Sigmoid colon (tissue), 4 donors: ENCODE results near the gene PERM1.

ENCODE experiments used
- CTCF ChIP-seq, 4 experiments: fragments of 450-650 bp in 3 of 4; fragments of 200-600 bp in 1 of 4; IDR thresholded peaks; one replicate each; pipeline ENCODE4 v1.5.1; 2016 to 2019; ENCODE audit warnings: antibody characterized with exemption in 4 of 4, mild to moderate bottlenecking in 3 of 4, moderate library complexity in 2 of 4
- EP300 ChIP-seq, 4 donors: sonication (generic); formaldehyde crosslinking; IDR thresholded peaks; one replicate each; pipeline ENCODE4 v1.6.1; 2017; ENCODE audit warnings: antibody characterized with exemption in 4 of 4
- POLR2A ChIP-seq, 2 donors: fragments of 450-650 bp; IDR thresholded peaks; one replicate each; pipeline ENCODE4 v1.6.1; 2016; ENCODE audit warnings: antibody characterized with exemption in 2 of 2, mild to moderate bottlenecking in 2 of 2, moderate library complexity in 2 of 2
- POLR2AphosphoS5 ChIP-seq, 4 donors: sonication (generic); formaldehyde crosslinking; IDR thresholded peaks; one replicate each; pipeline ENCODE4 v1.6.1; 2017; ENCODE audit warnings: antibody characterized with exemption in 4 of 4

GRCh38 chr1:993379-993995 lies 11.6 kb upstream of the PERM1 start:
- TF ChIP-seq CTCF (IDR thresholded peaks at IDR 0.05) (no peak), POLR2AphosphoS5 (IDR thresholded peaks at IDR 0.05) (no peak), POLR2A (IDR thresholded peaks at IDR 0.05) (no peak), EP300 (IDR thresholded peaks at IDR 0.05) (no peak)
